ENCODE measurements around the gene FOXL1.

The FOXL1 gene

GRCh38 chr16:86568677-86569623 lies 9.4 kb upstream of the FOXL1 start:
- no peak for DNase-seq (ENCODE audit: low spot score)

GRCh38 chr16:86569701-86570447 lies 8.5 kb upstream of the FOXL1 start:
- DNase-seq (ENCODE audit: low spot score) = no peak

GRCh38 chr16:86570558-86571529 lies 7.5 kb upstream of the FOXL1 start:
- no peak for DNase-seq (ENCODE audit: low spot score)

- no peak for DNase-seq (ENCODE audit: low spot score)
These were observed 6.8 kb upstream of the FOXL1 start for GRCh38 chr16:86571530-86571915.

GRCh38 chr16:86572041-86572521 lies 6.3 kb upstream of the FOXL1 start:
- DNase-seq (ENCODE audit: low spot score) = no peak

GRCh38 chr16:86572606-86573005 lies 5.7 kb upstream of the FOXL1 start:
- no peak for DNase-seq (ENCODE audit: low spot score)

- no peak for DNase-seq (ENCODE audit: low spot score)
These were observed 5.1 kb upstream of the FOXL1 start for GRCh38 chr16:86573215-86573614.

- no peak for DNase-seq (ENCODE audit: low spot score)
These were observed 4.5 kb upstream of the FOXL1 start for GRCh38 chr16:86573646-86574508.

GRCh38 chr16:86574646-86575045 lies 3.7 kb upstream of the FOXL1 start:
- no peak for DNase-seq (ENCODE audit: low spot score)

- DNase-seq (ENCODE audit: low spot score) = no peak
These were observed 3.2 kb upstream of the FOXL1 start for GRCh38 chr16:86575095-86575685.

GRCh38 chr16:86575754-86576557 lies 2.4 kb upstream of the FOXL1 start:
- peak; percentile 44 for DNase-seq (ENCODE audit: low spot score)

- DNase-seq (ENCODE audit: low spot score) = no peak
These were observed 1.6 kb upstream of the FOXL1 start for GRCh38 chr16:86576591-86577313.

- no peak for DNase-seq (ENCODE audit: low spot score)
These were observed 906 bp upstream of the FOXL1 start for GRCh38 chr16:86577314-86577971.

- no peak for DNase-seq (ENCODE audit: low spot score)
These were observed 390 bp downstream of the FOXL1 start for GRCh38 chr16:86578611-86579267.

- DNase-seq (ENCODE audit: low spot score) = no peak
These were observed 1.1 kb downstream of the FOXL1 start for GRCh38 chr16:86579268-86580062.

GRCh38 chr16:86580063-86580790 lies 1.9 kb downstream of the FOXL1 start:
- no peak for DNase-seq (ENCODE audit: low spot score)
